NCI-H2107 treated with DMSO at 0.1 percent for 48 hours (cell line): Measurements from ENCODE around the gene EHMT1.
"Not testable (repeated sequence)": the region's sequence is repeated elsewhere in the genome, so short reads cannot be mapped to it uniquely, and the experiment has no call there.

ENCODE experiments used
- DNase-seq: peaks from one replicate; lab custom pipeline; 2025; ENCODE audit not compliant: unreplicated experiment; lab: John Stamatoyannopoulos, UW

EHMT1 gene

GRCh38 chr9:137715866-137716693 is 97.3 kb downstream of the EHMT1 start:
- not testable (repeated sequence) for DNase-seq

- DNase-seq: no peak
Observed at GRCh38 chr9:137716694-137717287, 98.0 kb downstream of the EHMT1 start.

- DNase-seq: no peak
Observed at GRCh38 chr9:137717776-137718327, 99.0 kb downstream of the EHMT1 start.

- no peak for DNase-seq
Observed at GRCh38 chr9:137719194-137719593, 100.4 kb downstream of the EHMT1 start.

- no peak for DNase-seq
Observed at GRCh38 chr9:137720571-137721110, 101.8 kb downstream of the EHMT1 start.

- no peak for DNase-seq
Observed at GRCh38 chr9:137721479-137721878, 102.7 kb downstream of the EHMT1 start.

- no peak for DNase-seq
Observed at GRCh38 chr9:137721899-137722298, 103.1 kb downstream of the EHMT1 start.

- no peak for DNase-seq
Observed at GRCh38 chr9:137722481-137722880, 103.7 kb downstream of the EHMT1 start.

GRCh38 chr9:137723356-137723755 is 104.6 kb downstream of the EHMT1 start:
- not testable (repeated sequence) for DNase-seq

- DNase-seq: no peak
Observed at GRCh38 chr9:137723783-137724445, 105.1 kb downstream of the EHMT1 start.

- no peak for DNase-seq
Observed at GRCh38 chr9:137724818-137725240, 106.0 kb downstream of the EHMT1 start.

- no peak for DNase-seq
Observed at GRCh38 chr9:137725598-137725997, 106.8 kb downstream of the EHMT1 start.

GRCh38 chr9:137726336-137726735 is 107.5 kb downstream of the EHMT1 start:
- not testable (repeated sequence) for DNase-seq

- no peak for DNase-seq
Observed at GRCh38 chr9:137726764-137727163, 108.0 kb downstream of the EHMT1 start.

- no peak for DNase-seq
Observed at GRCh38 chr9:137727716-137728115, 108.9 kb downstream of the EHMT1 start.

- no peak for DNase-seq
Observed at GRCh38 chr9:137728444-137729311, 109.9 kb downstream of the EHMT1 start.

GRCh38 chr9:137731216-137731946 is 112.6 kb downstream of the EHMT1 start:
- DNase-seq: no peak

GRCh38 chr9:137731947-137732813 is 113.4 kb downstream of the EHMT1 start:
- DNase-seq: no peak

GRCh38 chr9:137733429-137733828 is 114.6 kb downstream of the EHMT1 start:
- DNase-seq: no peak
